ENCODE results near the gene TMEM163. TPM values are rescaled to one million over a fixed set of nuclear protein-coding genes. Genes with fewer than 3 reads are reported as not detected.

The TMEM163 gene
- total RNA-seq, 4 donors from 2014 or later: 0.42 to 1.3 (median 1.1) TPM

DNA sequence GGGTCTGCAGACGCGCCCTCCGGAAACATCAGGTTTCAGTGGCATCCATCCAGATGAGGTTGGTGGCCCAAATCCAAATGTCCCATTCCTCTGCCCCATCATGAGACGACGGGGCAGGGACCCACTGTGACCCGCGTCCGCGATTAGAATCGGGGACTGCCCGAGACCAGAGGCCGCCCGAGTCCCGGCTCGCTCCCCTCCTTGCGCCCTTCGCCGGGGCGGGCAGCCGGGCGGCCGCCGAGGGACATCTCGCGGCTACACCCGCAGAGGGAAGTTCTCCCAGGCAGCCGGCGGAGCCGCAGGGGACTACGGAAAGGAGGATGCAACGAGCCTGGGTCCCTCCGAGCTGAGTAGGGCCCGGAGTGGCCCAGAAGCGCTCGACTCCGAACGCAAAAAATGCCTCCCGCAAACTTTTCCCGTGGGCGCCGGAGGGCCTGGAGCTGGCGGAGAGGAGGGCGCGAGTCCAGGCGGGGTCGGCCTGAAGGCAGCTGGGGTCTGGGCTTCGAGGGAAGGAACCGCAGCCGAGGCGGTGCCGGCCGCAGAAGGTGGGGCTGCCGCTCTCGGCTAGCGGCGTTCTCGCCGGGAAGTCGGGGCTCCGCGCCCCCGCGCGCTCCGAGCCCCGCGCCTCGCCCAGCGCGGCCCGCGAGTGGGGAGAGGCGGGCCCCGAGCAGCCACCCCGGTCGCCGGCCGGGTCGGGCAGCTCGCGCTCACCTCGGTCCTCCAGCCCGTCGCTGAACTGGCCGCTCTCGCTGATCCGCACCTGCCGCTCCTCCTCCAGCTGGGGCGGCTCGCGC, 580 bp downstream of the TMEM163 start:
- Histone ChIP-seq H3K4me1 (peaks cover 9 to 26% (median 19%) of the 10 kb centered on the region in 4 donors), H3K27ac (replicated peaks in 1 of 4) (no peak overlapping the region), H3K9me3 (no peaks in the 10 kb centered on the region), H3K4me3 (peak overlapping the region; percentile 44 to 60 (median 50)), H3K27me3 (peaks cover 0 to 93% (median 23%) of the 10 kb centered on the region in 4 donors), H3K36me3 (no peaks in the 10 kb centered on the region)
- WGBS: 4% methylated on average over 20 of the region's 91 CpGs
- TF ChIP-seq POLR2AphosphoS5 (IDR thresholded peaks at IDR 0.05): no peak
- TF ChIP-seq POLR2A (IDR thresholded peaks at IDR 0.05; ENCODE audit: low read depth): no peak
- TF ChIP-seq, protein P1, sequence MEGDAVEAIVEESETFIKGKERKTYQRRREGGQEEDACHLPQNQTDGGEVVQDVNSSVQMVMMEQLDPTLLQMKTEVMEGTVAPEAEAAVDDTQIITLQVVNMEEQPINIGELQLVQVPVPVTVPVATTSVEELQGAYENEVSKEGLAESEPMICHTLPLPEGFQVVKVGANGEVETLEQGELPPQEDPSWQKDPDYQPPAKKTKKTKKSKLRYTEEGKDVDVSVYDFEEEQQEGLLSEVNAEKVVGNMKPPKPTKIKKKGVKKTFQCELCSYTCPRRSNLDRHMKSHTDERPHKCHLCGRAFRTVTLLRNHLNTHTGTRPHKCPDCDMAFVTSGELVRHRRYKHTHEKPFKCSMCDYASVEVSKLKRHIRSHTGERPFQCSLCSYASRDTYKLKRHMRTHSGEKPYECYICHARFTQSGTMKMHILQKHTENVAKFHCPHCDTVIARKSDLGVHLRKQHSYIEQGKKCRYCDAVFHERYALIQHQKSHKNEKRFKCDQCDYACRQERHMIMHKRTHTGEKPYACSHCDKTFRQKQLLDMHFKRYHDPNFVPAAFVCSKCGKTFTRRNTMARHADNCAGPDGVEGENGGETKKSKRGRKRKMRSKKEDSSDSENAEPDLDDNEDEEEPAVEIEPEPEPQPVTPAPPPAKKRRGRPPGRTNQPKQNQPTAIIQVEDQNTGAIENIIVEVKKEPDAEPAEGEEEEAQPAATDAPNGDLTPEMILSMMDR (IDR thresholded peaks at IDR 0.05): no peak
- DNase-seq (ENCODE audit: extremely low spot score): peak; percentile 85
- intact Hi-C loops (cut with DNase I): no loop called here

DNA sequence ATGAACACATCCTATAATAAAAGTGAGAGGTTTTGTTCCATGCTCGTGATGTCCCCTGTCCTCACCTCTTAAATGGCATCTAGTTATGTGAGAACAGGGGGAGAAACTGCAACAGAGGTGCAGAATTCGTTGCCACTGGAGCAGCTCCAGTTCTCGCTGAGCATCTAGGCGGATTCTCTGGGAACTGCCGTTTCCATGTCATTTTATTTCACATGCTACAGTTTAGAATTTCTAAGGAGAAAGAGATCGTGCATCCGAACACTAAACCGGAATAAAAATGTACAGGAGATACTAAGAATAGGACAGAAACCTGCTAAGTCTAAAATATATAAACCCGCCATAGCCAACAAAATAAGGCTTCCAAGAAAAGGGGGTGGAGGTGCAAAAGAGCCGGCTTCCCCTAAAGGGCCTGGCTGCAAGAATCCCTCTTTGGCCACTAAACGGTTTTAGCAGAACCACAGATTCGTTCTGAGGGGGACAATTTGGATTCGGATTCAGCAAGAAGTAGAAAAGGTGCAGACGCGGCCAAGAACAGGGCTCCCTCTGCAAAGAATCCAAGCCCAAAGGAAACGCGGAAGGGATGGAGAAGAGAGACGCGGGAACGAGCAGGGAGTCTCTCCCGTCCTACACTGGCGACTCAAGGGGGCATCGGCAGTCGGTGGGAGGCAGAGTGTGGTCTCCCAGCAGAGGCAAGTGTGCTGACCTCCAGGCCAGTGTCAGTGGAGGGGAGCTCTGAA, 1.3 kb downstream of the TMEM163 start:
- intact Hi-C loops (cut with DNase I): no loop called here
- peak; percentile 86 for DNase-seq (ENCODE audit: extremely low spot score)
- Histone ChIP-seq H3K9me3 (no peaks in the 10 kb centered on the region), H3K27me3 (peaks cover 0 to 95% (median 23%) of the 10 kb centered on the region in 4 donors), H3K4me1 (peaks cover 9 to 26% (median 19%) of the 10 kb centered on the region in 4 donors), H3K27ac (replicated peaks in 1 of 4) (no peak overlapping the region), H3K36me3 (no peaks in the 10 kb centered on the region), H3K4me3 (peak overlapping the region; percentile 44 to 60 (median 50))
- WGBS: 27% methylated on average over 24 of the region's 24 CpGs
- TF ChIP-seq POLR2A (IDR thresholded peaks at IDR 0.05; ENCODE audit: low read depth) (no peak), POLR2AphosphoS5 (IDR thresholded peaks at IDR 0.05) (no peak), EP300 (IDR thresholded peaks at IDR 0.05) (no peak)
- TF ChIP-seq, protein P1 (IDR thresholded peaks at IDR 0.05): no peak

DNA sequence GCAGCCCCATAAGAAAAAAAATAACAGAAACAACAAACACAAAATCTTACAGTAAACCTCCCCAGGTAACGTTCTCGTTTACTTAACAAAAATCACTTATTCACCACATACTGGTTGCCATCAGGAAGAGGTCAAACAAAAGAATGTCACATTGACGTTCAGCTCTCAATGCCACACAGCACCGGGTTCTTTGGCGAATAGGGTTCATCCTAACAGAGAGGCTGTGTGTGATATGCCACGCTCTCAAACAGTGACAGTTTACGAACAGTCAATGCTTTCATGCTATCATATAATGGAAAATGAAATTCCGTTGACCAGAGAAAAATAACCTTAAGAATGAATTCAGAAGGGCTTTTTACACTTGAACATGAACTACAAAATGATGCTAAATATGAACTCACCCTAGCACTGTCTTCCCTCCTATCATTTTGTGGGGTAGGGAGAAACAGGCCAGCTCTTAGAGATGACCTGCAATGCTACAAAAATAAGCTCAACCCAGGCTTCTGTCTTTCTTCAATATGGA, 2.0 kb downstream of the TMEM163 start:
- Histone ChIP-seq H3K4me1 (peaks cover 9 to 26% (median 19%) of the 10 kb centered on the region in 4 donors), H3K9me3 (no peaks in the 10 kb centered on the region), H3K27me3 (peaks cover 0 to 91% (median 23%) of the 10 kb centered on the region in 4 donors), H3K36me3 (no peaks in the 10 kb centered on the region), H3K4me3 (no peak overlapping the region), H3K27ac (replicated peaks in 1 of 4) (no peak overlapping the region)
- peak; percentile 14 for DNase-seq (ENCODE audit: extremely low spot score)
- TF ChIP-seq, protein P1 (IDR thresholded peaks at IDR 0.05): no peak
- TF ChIP-seq POLR2A (IDR thresholded peaks at IDR 0.05; ENCODE audit: low read depth) (no peak), EP300 (IDR thresholded peaks at IDR 0.05) (no peak), POLR2AphosphoS5 (IDR thresholded peaks at IDR 0.05) (no peak)
- intact Hi-C loops (cut with DNase I): no loop called here
- 74% methylated on average over 8 of the region's 8 CpGs for WGBS

DNA sequence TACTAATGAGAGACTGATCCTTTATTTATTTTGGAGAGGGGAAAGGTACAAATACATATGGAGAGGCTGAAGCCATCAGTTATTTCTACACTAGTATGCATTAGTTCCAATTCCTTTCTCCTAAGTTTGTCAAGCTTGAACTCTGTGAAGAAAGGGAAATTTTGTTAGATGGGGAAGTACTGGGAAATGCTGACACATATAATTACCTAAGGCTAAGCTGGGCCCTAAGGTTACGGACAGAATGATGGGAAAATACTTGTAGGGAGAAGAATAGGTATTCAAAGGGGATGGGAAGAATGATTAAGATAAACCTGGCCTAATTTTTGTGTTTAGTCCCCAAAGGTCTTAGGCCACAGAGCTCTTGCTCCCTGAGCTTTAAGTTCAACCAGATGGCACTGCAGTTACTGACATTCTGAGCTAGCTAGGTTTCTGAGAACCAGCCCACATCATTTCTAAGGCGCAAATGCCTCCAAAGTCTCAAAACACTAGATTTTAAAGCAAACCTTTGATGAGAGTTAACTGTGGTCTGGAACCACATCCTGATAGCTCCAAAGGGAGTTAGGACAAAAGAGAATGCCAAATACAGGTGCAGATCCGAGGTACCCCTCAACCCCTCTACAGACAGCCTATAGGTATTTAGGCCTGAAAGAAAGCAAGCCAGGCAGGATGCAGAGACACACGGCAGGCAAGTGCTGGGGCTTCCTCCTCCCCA, 2.7 kb downstream of the TMEM163 start:
- H3K36me3 ChIP-seq: no peaks in the 10 kb centered on the region
- H3K4me1 ChIP-seq: peaks cover 9 to 26% (median 19%) of the 10 kb centered on the region in 4 donors
- H3K4me3 ChIP-seq: no peak overlapping the region
- H3K27me3 ChIP-seq: peaks cover 0 to 84% (median 23%) of the 10 kb centered on the region in 4 donors
- intact Hi-C loops (cut with DNase I): no loop called here
- TF ChIP-seq POLR2AphosphoS5 (IDR thresholded peaks at IDR 0.05) (no peak), EP300 (IDR thresholded peaks at IDR 0.05) (no peak), POLR2A (IDR thresholded peaks at IDR 0.05; ENCODE audit: low read depth) (no peak)
- TF ChIP-seq, protein P1 (IDR thresholded peaks at IDR 0.05): no peak
- WGBS: 65% methylated on average over 4 of the region's 4 CpGs
- peak; percentile 12 for DNase-seq (ENCODE audit: extremely low spot score)
- H3K9me3 ChIP-seq: no peaks in the 10 kb centered on the region
- no peak overlapping the region for H3K27ac ChIP-seq (replicated peaks in 1 of 4)

Data from esophagus muscularis mucosa (tissue), 4 donors.